22Rv1 (cell line): ENCODE data around the gene GAK.

Experiments
- H3K27ac ChIP-seq: fragments of 450-650 bp; 2 replicates; pipeline ENCODE4 v1.5.1; 2017
- ZFX ChIP-seq: fragments of 450-650 bp; IDR thresholded peaks from 2 replicates; pipeline ENCODE4 v1.6.1; 2017; ENCODE audit warnings: antibody characterized with exemption, borderline replicate concordance
- TF ChIP-seq, protein P1 (sequence below): fragments of 450-650 bp; IDR thresholded peaks from 2 replicates; pipeline ENCODE4 v1.5.1; 2017; ENCODE audit warnings: mild to moderate bottlenecking

Gene GAK

DNA sequence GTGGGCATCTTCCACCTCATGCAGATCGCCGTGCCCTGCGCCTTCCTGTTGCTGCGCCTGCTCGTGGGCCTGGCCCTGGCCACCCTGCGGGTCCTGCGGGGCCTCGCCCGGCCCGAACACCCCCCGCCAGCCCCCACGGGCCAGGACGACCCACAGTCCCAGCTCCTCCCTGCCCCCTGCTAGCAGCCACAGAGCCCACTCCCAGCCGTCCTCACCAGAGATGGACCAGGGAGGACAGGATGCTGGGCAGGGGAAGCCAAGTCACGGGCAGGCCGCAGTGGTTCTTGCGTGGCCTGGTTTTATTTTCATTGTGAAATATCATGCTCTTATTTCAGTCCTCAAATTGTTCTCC is 26.2 kb upstream of the GAK start:
- H3K27ac ChIP-seq, result peak overlapping the region; percentile 44
- TF ChIP-seq, protein P1, sequence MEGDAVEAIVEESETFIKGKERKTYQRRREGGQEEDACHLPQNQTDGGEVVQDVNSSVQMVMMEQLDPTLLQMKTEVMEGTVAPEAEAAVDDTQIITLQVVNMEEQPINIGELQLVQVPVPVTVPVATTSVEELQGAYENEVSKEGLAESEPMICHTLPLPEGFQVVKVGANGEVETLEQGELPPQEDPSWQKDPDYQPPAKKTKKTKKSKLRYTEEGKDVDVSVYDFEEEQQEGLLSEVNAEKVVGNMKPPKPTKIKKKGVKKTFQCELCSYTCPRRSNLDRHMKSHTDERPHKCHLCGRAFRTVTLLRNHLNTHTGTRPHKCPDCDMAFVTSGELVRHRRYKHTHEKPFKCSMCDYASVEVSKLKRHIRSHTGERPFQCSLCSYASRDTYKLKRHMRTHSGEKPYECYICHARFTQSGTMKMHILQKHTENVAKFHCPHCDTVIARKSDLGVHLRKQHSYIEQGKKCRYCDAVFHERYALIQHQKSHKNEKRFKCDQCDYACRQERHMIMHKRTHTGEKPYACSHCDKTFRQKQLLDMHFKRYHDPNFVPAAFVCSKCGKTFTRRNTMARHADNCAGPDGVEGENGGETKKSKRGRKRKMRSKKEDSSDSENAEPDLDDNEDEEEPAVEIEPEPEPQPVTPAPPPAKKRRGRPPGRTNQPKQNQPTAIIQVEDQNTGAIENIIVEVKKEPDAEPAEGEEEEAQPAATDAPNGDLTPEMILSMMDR, result no peak
- TF ChIP-seq ZFX, result no peak

DNA sequence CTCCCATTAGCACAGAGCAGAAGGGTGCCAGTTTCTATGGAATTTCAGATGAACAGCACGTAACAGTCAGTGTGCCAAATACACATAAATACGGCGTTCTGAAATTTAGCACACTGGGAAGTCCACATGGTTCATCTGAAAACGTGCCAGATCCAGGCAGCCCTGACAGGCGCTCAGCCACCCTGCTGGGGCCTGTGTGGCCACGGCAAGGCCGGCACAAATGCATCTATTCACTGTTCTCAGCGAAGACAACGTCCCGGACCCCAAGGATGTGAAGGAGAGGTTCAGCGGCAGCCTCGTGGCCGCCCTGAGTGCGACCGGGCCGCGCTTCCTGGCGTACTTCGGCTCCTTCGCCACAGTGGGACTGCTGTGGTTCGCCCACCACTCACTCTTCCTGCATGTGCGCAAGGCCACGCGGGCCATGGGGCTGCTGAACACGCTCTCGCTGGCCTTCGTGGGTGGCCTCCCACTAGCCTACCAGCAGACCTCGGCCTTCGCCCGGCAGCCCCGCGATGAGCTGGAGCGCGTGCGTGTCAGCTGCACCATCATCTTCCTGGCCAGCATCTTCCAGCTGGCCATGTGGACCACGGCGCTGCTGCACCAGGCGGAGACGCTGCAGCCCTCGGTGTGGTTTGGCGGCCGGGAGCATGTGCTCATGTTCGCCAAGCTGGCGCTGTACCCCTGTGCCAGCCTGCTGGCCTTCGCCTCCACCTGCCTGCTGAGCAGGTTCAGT is 25.6 kb upstream of the GAK start:
- H3K27ac ChIP-seq, result peak overlapping the region; percentile 44
- no peak for TF ChIP-seq ZFX
- TF ChIP-seq, protein P1, result no peak

DNA sequence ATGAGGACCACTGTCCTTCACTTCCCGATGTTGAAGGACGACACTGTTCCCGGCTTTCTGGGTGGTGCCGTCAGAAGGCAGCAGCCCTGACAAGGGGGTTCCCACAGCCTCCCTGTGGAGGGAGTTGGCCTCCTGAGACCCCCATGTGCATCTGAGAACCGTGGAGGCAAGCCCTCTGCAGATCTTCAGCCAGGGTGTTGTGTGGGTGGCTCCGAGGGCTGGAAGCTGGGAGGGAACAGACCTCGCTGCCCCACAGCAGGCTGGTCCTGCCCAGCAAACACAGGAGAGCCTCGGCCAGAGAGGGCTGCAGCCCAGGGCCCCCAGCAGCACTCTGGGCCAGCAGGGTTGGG is 25.1 kb upstream of the GAK start:
- no peak for TF ChIP-seq ZFX
- TF ChIP-seq, protein P1, result no peak
- H3K27ac ChIP-seq, result peak overlapping the region; percentile 44; the same call in 1 of the 2 replicates

DNA sequence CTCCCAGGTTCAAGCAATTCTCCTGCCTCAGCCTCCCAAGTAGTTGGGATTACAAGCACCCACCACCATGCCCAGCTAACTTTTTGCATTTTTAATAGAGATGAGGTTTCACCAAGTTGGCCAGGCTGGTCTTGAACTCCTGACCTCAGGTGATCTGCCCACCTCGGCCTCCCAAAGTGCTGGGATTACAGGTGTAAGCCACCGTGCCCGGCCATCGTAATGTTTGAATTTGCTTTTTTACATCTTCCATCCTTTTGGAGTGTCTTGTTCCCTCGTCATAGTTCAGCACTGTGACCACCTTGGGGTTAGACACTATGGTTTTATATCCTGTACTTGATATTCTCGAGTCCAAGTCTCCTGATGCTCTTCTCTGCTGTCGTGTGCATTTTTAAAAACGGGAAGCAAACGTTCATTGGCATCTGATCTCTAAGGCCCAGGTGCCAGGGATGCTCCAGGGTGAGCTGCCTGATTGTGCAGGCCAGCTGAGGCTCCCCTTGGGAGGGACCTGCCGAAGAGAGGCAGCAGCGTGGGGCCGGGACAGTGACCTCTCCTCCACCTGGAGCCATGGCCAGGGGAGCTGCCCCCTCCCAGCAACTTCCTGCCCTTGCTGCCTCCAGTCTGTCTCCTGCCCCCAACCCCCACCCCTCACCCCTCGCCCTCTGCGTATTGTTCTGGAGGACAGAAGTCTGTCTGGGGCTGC is 24.6 kb upstream of the GAK start:
- TF ChIP-seq ZFX, result no peak
- TF ChIP-seq, protein P1, result no peak
- 0 out of 2 replicates have a peak overlapping the region, but pooled peaks have one; percentile 44 for H3K27ac ChIP-seq

DNA sequence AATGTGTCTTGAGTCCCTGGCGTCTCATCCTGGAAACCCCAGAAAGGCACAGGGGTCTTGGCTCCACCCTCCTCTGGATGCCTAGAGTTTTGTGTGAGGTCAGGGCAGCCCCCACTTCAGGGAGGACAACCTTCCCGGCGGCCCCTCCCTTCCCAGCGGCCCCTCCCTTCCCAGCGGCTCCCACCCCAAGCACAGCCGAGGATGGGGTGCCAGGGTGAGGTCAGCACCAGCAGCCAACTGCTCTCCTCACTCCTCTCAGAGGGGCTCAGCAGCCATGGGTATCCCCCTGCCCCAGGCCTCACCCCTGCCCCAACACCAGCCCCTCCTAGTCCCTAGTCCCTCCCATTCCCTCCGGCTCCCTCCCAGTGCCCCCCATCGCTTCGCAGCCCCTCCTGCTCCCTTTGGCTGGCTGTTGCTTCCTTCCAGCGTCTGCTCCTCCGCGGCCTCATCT is 23.8 kb upstream of the GAK start:
- H3K27ac ChIP-seq, result no peak overlapping the region
- TF ChIP-seq ZFX, result no peak
- TF ChIP-seq, protein P1, result no peak

DNA sequence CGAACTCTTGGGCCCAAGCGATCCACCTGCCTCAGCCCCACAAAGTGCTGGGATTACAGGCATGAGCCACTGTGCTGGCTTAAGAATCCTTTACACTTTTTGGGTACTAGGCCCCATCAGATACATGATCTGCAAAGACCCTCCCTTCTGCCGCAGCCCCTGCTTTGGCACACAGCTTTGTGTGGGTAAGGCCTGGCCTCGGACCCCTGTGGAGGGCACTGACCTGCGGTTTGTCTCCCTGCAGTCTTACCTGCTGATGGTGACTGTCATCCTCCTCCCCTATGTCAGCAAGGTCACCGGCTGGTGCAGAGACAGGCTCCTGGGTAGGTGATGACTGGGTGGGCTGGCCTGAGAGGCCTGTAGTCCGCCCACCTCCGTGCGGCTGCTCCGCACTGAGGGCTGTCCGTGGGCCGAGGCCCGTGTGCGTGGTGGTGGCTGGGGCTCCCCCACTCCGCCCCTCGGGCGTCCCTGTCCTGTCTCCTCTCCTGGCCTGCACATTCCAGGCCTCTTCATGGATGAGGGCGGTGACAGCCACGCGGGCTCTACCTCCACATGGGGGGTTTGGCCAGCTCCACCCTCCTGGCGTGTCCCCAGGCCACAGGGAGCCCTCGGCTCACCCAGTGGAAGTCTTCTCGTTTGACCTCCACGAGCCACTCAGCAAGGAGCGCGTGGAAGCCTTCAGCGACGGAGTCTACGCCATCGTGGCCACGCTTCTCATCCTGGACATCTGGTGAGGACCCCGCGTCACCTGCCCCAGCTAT is 23.2 kb upstream of the GAK start:
- no peak for TF ChIP-seq ZFX
- TF ChIP-seq, protein P1, result no peak

More for the DNA sequence above, 23.2 kb upstream of the GAK start:
- no peak overlapping the region for H3K27ac ChIP-seq
